ENCODE data around the gene GYG2.

DNA sequence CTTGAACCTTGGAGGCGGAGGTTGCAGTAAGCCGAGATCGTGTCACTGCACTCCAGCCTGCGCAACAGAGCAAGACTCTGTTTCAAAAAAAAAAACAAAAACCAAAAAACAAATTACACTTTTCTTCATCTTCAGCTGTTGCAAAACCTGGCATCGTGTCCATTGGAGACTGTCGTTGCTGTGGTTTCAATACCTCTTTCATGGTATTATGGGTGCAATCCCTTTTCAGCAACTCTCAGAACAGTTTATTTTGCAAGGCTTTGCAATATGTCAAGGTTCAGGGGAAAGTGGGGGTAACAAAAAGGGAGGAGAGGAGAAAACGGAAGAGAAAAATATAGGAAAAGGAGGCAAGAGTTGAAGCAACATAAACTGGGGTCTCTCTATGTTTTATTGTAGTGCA is 59.6 kb downstream of the GYG2 start:
- TF ChIP-seq, protein P1, sequence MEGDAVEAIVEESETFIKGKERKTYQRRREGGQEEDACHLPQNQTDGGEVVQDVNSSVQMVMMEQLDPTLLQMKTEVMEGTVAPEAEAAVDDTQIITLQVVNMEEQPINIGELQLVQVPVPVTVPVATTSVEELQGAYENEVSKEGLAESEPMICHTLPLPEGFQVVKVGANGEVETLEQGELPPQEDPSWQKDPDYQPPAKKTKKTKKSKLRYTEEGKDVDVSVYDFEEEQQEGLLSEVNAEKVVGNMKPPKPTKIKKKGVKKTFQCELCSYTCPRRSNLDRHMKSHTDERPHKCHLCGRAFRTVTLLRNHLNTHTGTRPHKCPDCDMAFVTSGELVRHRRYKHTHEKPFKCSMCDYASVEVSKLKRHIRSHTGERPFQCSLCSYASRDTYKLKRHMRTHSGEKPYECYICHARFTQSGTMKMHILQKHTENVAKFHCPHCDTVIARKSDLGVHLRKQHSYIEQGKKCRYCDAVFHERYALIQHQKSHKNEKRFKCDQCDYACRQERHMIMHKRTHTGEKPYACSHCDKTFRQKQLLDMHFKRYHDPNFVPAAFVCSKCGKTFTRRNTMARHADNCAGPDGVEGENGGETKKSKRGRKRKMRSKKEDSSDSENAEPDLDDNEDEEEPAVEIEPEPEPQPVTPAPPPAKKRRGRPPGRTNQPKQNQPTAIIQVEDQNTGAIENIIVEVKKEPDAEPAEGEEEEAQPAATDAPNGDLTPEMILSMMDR (conservative IDR thresholded peaks at IDR 0.05): no peak
- no peak for TF ChIP-seq EZH2 (IDR thresholded peaks at IDR 0.05; ENCODE audit: low read depth)

Data from PC-9 (cell line).